ENCODE data around the gene MORN1.
A peak's percentile ranks its signal among the peaks of the same experiment; 100 is the strongest.
"Not testable (repeated sequence)": the region's sequence is repeated elsewhere in the genome, so short reads cannot be mapped to it uniquely, and the experiment has no call there.

MORN1 gene

GRCh38 chr1:2391041-2391930, at the start of gene MORN1, which contains the start of gene RER1:
MORN1 (minus strand) TSS chr1:2391554; CDS start chr1:2391533, 21 bp downstream.
RER1 (plus strand) TSS chr1:2391841; CDS start chr1:2395791, 3,950 bp downstream.
- peak within 1 kb of the TSS; percentile 53 for H3K27ac ChIP-seq
- peaks cover 27% of the 10 kb centered on the region for H3K36me3 ChIP-seq (replicated peaks)
- no peak for TF ChIP-seq CTCF (IDR thresholded peaks at IDR 0.05; ENCODE audit: low read depth, low read length, missing control alignments)
- in situ Hi-C loops (cut with HindIII; ENCODE audit: low pct_ligation_motif_present, low sequenced_read_pairs), result no loop called here
- peak; percentile 97 for DNase-seq
- H3K27me3 ChIP-seq (replicated peaks), result no peaks in the 10 kb centered on the region
- peak within 1 kb of the TSS; percentile 86 for H3K4me3 ChIP-seq (ENCODE audit: low read depth, low read length)

GRCh38 chr1:2440346-2440745, 49.0 kb upstream of the MORN1 start:
- H3K27me3 ChIP-seq (replicated peaks); H3K36me3 ChIP-seq (replicated peaks); in situ Hi-C loops (cut with HindIII; ENCODE audit: low pct_ligation_motif_present, low sequenced_read_pairs); H3K4me3 ChIP-seq (ENCODE audit: low read depth, low read length); H3K27ac ChIP-seq; DNase-seq: not testable (repeated sequence)

- Histone ChIP-seq H3K4me3 (ENCODE audit: low read depth, low read length) (no peak overlapping the region), H3K36me3 (replicated peaks) (no peaks in the 10 kb centered on the region), H3K27me3 (replicated peaks) (peaks cover under 1% of the 10 kb centered on the region), H3K27ac (no peak overlapping the region)
- in situ Hi-C loops (cut with HindIII; ENCODE audit: low pct_ligation_motif_present, low sequenced_read_pairs), result no loop called here
- TF ChIP-seq CTCF (IDR thresholded peaks at IDR 0.05; ENCODE audit: low read depth, low read length, missing control alignments), result no peak
- no peak for DNase-seq
Observed at GRCh38 chr1:2439369-2439768, 48.0 kb upstream of the MORN1 start.

- no peak overlapping the region for H3K4me3 ChIP-seq (ENCODE audit: low read depth, low read length)
- H3K27ac ChIP-seq, result no peak overlapping the region
- DNase-seq, result no peak
- in situ Hi-C loops (cut with HindIII; ENCODE audit: low pct_ligation_motif_present, low sequenced_read_pairs), result no loop called here
- H3K27me3 ChIP-seq (replicated peaks), result peaks cover 6% of the 10 kb centered on the region
- H3K36me3 ChIP-seq (replicated peaks), result no peaks in the 10 kb centered on the region
- TF ChIP-seq CTCF (IDR thresholded peaks at IDR 0.05; ENCODE audit: low read depth, low read length, missing control alignments), result no peak
Observed at GRCh38 chr1:2438641-2439040, 47.3 kb upstream of the MORN1 start.

- no peak overlapping the region for H3K4me3 ChIP-seq (ENCODE audit: low read depth, low read length)
- TF ChIP-seq CTCF (IDR thresholded peaks at IDR 0.05; ENCODE audit: low read depth, low read length, missing control alignments), result no peak
- H3K36me3 ChIP-seq (replicated peaks), result no peaks in the 10 kb centered on the region
- H3K27ac ChIP-seq, result no peak overlapping the region
- no peak for DNase-seq
- in situ Hi-C loops (cut with HindIII; ENCODE audit: low pct_ligation_motif_present, low sequenced_read_pairs), result no loop called here
- H3K27me3 ChIP-seq (replicated peaks), result peaks cover 12% of the 10 kb centered on the region
Observed at GRCh38 chr1:2438038-2438437, 46.7 kb upstream of the MORN1 start.

- no peak for TF ChIP-seq CTCF (IDR thresholded peaks at IDR 0.05; ENCODE audit: low read depth, low read length, missing control alignments)
- H3K27ac ChIP-seq, result no peak overlapping the region
- H3K4me3 ChIP-seq (ENCODE audit: low read depth, low read length), result no peak overlapping the region
- in situ Hi-C loops (cut with HindIII; ENCODE audit: low pct_ligation_motif_present, low sequenced_read_pairs), result no loop called here
- peaks cover 16% of the 10 kb centered on the region for H3K27me3 ChIP-seq (replicated peaks)
- H3K36me3 ChIP-seq (replicated peaks), result no peaks in the 10 kb centered on the region
- DNase-seq, result no peak
Observed at GRCh38 chr1:2437617-2438016, 46.3 kb upstream of the MORN1 start.
